Tibial nerve (tissue), 4 donors: Measurements from ENCODE around the gene CCK. TPM values are rescaled to one million over a fixed set of nuclear protein-coding genes. Genes with fewer than 3 reads are reported as not detected.

Source experiments
- DNase-seq, 2 donors: peaks; one replicate each; pipeline ENCODE4 v3.0.0-alpha.2; 2019; ENCODE audit warnings: low spot score in 2 of 2
- H3K27ac ChIP-seq, 4 donors: fragments of 200-600 bp; sonication (generic) in 3 of 4; one replicate each; pipeline ENCODE4 v1.5.1; 2017 to 2019; ENCODE audit warnings: mild to moderate bottlenecking in 1 of 4
- H3K27me3 ChIP-seq, 2 donors: fragments of 200-600 bp; sonication (generic) in 1 of 2; one replicate each; pipeline versions ENCODE4 v1.5.1 to v1.6.0; 2017 to 2019
- H3K36me3 ChIP-seq, 3 donors: fragments of 200-600 bp; sonication (generic); one replicate each; pipeline ENCODE4 v1.5.1; 2018 to 2019
- H3K4me1 ChIP-seq, 4 donors: fragments of 200-600 bp; sonication (generic) in 3 of 4; one replicate each; pipeline ENCODE4 v1.5.1; 2017 to 2019
- H3K4me3 ChIP-seq, 4 donors: fragments of 200-600 bp; sonication (generic) in 3 of 4; one replicate each; pipeline ENCODE4 v1.5.1; 2017 to 2019; ENCODE audit warnings: mild to moderate bottlenecking in 1 of 4, moderate library complexity in 1 of 4
- H3K9me3 ChIP-seq, 4 donors: fragments of 200-600 bp; sonication (generic) in 3 of 4; one replicate each; pipeline ENCODE4 v1.5.1; 2017 to 2019
- EP300 ChIP-seq, 2 donors: sonication (generic); formaldehyde crosslinking; IDR thresholded peaks; one replicate each; pipeline ENCODE4 v1.6.1; 2017; ENCODE audit warnings: antibody characterized with exemption in 2 of 2, mild to moderate bottlenecking in 1 of 2
- POLR2A ChIP-seq, 2 donors: fragments of 450-650 bp; IDR thresholded peaks; one replicate each; pipeline ENCODE4 v1.6.1; 2017; ENCODE audit warnings: antibody characterized with exemption in 2 of 2, mild to moderate bottlenecking in 2 of 2, moderate library complexity in 2 of 2
- WGBS, 2 donors: methylation state at CpG; one replicate each; pipeline ENCODE4 v1.1.5; 2018; 5-methylcytosine and 5-hydroxymethylcytosine counted together
- total RNA-seq, 4 donors: library from RNA; depleted of rRNA; stranded (reverse); fragments of >200 nt; gene quantifications; one replicate each; pipeline ENCODE4 v1.1.0, GENCODE V29; 2016
- TF ChIP-seq, protein P1 (sequence below), 5 experiments: fragments of 200-600 bp in 3 of 5; fragments of 450-650 bp in 2 of 5; sonication (generic) in 3 of 5; IDR thresholded peaks; one replicate each; pipeline ENCODE4 v1.5.1; 2016 to 2019; ENCODE audit warnings: antibody characterized with exemption in 5 of 5, mild to moderate bottlenecking in 3 of 5, moderate library complexity in 2 of 5

CCK gene
- total RNA-seq, 4 donors from 2014 or later = not detected

DNA sequence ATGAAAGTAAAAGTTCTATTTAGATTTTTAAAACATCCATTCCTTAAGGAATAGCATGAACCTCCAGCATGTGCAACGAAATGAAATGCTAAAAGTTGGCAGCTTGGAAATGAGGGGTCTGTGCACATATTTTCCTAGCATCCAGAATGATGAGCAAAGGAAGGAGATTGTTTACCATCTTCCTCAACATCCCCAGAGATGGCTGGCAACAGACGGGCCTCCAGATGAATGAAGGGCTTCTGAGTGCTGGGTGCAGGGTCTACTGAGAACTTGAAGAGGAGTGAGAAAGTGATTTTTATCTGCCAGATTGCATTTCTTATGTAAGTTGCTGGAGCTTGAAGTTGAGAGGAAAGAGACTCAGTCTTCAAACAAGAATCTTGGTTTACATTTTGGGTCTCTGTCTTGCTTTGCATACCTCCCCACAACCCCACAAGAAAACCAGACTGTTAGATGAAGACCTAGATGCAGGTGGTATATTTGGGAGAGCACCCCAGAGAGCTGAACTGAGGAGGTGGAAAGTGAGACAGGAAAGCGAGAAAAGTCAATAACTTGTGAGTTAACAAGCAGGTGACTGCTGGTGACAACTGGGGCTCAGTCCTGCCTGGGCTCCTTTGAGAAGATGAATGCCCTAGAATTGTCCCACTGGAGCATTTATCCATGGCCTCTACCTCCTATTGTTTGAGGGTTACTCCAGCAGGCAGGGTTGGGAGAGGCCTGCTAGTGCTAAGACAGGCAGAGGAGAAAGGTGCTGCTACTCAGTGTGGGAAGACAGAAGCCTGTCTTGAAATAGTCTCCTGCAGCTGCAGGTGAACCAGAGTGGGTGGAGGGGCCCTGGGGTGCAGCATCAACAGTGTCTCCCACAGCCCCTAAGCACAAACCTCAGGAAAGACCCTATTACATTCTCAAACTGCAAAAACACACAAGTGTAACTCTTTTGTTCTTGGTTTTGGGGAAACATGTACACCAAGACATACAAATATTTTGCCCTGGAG, 10.5 kb upstream of the CCK start:
- no peak for DNase-seq
- Histone ChIP-seq H3K27me3 (no peaks in the 10 kb centered on the region), H3K4me3 (no peak overlapping the region), H3K27ac (no peak overlapping the region), H3K36me3 (no peaks in the 10 kb centered on the region), H3K4me1 (no peaks in the 10 kb centered on the region), H3K9me3 (peaks cover 0 to 18% (median 0%) of the 10 kb centered on the region in 4 donors)
- 62 to 69% methylated on average over 3 of the region's 3 CpGs for WGBS, 2 donors
- TF ChIP-seq EP300 (IDR thresholded peaks at IDR 0.05) = no peak
- TF ChIP-seq POLR2A (IDR thresholded peaks at IDR 0.05) = no peak
- TF ChIP-seq, protein P1, sequence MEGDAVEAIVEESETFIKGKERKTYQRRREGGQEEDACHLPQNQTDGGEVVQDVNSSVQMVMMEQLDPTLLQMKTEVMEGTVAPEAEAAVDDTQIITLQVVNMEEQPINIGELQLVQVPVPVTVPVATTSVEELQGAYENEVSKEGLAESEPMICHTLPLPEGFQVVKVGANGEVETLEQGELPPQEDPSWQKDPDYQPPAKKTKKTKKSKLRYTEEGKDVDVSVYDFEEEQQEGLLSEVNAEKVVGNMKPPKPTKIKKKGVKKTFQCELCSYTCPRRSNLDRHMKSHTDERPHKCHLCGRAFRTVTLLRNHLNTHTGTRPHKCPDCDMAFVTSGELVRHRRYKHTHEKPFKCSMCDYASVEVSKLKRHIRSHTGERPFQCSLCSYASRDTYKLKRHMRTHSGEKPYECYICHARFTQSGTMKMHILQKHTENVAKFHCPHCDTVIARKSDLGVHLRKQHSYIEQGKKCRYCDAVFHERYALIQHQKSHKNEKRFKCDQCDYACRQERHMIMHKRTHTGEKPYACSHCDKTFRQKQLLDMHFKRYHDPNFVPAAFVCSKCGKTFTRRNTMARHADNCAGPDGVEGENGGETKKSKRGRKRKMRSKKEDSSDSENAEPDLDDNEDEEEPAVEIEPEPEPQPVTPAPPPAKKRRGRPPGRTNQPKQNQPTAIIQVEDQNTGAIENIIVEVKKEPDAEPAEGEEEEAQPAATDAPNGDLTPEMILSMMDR (IDR thresholded peaks at IDR 0.05) = no peak

DNA sequence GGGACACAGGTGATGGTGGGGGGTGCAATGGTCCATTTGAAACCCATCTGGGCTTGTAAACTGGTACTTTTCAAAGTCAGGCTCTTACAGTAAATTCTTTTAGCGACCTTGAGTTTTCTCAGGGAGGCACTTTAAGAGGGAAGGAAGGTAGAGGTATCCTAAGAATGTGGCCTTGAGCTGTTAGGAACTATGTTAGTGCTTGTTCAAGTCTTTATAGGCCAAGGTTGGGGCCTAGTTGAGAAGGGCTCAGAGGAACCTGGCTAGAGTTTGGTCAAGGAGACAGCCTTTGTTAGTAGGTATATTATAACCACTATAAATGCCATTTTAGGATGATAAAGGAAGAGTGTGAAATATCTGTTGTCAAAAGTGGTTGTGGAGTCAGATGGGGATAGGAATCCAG, 9.2 kb upstream of the CCK start:
- 40 to 63% methylated on average over 1 of the region's 1 CpG for WGBS, 2 donors
- DNase-seq = no peak
- TF ChIP-seq, protein P1 (IDR thresholded peaks at IDR 0.05) = no peak
- TF ChIP-seq POLR2A (IDR thresholded peaks at IDR 0.05) = no peak
- TF ChIP-seq EP300 (IDR thresholded peaks at IDR 0.05) = no peak
- H3K27ac ChIP-seq = no peak overlapping the region
- peaks cover 0 to 17% (median 0%) of the 10 kb centered on the region in 4 donors for H3K9me3 ChIP-seq
- H3K4me3 ChIP-seq = no peak overlapping the region
- H3K27me3 ChIP-seq = no peaks in the 10 kb centered on the region
- no peaks in the 10 kb centered on the region for H3K4me1 ChIP-seq
- H3K36me3 ChIP-seq = no peaks in the 10 kb centered on the region

DNA sequence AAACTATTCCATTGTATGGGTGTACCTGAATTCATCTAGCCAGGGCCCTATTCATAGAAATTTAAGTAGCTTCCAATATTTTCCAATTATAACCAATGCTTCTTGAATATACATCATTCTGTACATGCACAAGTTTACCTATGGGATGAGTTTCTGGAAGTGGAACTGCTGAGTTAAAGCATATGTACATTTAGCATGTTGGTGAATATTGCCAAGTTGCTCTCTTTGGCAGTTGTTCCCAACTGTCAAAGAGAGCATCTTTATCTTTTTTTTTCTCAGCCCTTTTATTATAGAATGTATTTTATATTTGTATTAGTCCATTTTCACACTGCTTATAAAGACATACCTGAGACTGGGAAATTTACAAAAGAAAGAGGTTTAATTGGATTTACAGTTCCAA, 8.3 kb upstream of the CCK start:
- Histone ChIP-seq H3K27me3 (peaks cover 0 to 6% of the 10 kb centered on the region in 2 donors), H3K36me3 (no peaks in the 10 kb centered on the region), H3K4me1 (no peaks in the 10 kb centered on the region), H3K9me3 (peaks cover 0 to 10% (median 0%) of the 10 kb centered on the region in 4 donors), H3K4me3 (no peak overlapping the region), H3K27ac (no peak overlapping the region)
- TF ChIP-seq, protein P1 (IDR thresholded peaks at IDR 0.05) = no peak
- TF ChIP-seq POLR2A (IDR thresholded peaks at IDR 0.05) (no peak), EP300 (IDR thresholded peaks at IDR 0.05) (no peak)
- DNase-seq = no peak

DNA sequence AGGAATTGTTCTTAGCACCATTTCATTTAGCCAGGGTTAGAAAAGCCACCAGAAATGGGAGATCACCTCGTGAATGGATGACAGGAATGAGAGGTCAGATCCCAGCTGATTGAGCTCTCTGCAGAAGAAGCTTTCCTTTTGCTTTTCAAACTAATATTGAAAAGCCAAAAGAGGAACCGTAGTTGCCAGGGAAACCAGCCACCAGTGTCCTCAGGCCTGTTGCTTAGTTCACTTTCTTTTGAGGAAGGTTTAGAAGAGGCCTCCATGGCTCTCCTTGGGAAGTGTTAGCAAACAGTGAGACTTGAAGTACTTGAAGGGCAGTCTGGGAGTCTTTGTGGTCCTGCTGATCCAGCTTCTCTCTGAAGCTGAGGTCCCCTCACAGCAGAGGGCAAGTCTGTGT, 7.4 kb upstream of the CCK start:
- WGBS, 2 donors = 46 to 60% methylated on average over 2 of the region's 2 CpGs
- no peak overlapping the region for H3K27ac ChIP-seq
- H3K9me3 ChIP-seq = peaks cover 0 to 10% (median 0%) of the 10 kb centered on the region in 4 donors
- H3K4me1 ChIP-seq = no peaks in the 10 kb centered on the region
- no peak for TF ChIP-seq POLR2A (IDR thresholded peaks at IDR 0.05)
- no peak for TF ChIP-seq EP300 (IDR thresholded peaks at IDR 0.05)
- TF ChIP-seq, protein P1 (IDR thresholded peaks at IDR 0.05) = no peak
- no peak overlapping the region for H3K4me3 ChIP-seq
- H3K36me3 ChIP-seq = no peaks in the 10 kb centered on the region
- DNase-seq = no peak
- peaks cover 0 to 8% of the 10 kb centered on the region in 2 donors for H3K27me3 ChIP-seq

DNA sequence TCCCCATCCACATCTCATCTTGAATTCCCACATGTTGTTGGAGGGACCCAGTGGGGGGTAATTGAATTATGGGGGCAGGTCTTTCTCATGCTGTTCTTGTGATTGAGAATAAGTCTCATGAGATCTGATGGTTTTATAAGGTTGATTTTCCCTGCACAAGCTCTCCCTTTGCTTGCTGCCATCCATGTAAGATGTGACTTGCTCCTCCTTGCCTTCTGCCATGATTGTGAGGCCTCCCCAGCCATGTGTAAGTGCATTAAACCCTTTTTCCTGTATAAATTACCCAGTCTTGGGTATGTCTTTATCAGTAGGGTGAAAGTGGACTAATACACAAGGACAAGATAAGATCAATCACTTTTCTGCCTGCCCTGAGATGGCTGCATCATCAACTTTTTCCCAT, 5.8 kb upstream of the CCK start:
- Histone ChIP-seq H3K27ac (no peak overlapping the region), H3K27me3 (peaks cover 0 to 19% of the 10 kb centered on the region in 2 donors), H3K9me3 (peaks cover 0 to 10% (median 0%) of the 10 kb centered on the region in 4 donors), H3K4me1 (no peaks in the 10 kb centered on the region), H3K36me3 (no peaks in the 10 kb centered on the region), H3K4me3 (no peak overlapping the region)
- DNase-seq = no peak
- TF ChIP-seq EP300 (IDR thresholded peaks at IDR 0.05) (no peak), POLR2A (IDR thresholded peaks at IDR 0.05) (no peak)
- TF ChIP-seq, protein P1 (IDR thresholded peaks at IDR 0.05) = no peak
